AG04450 (cell line): Measurements from ENCODE around the gene PHC2. TPM values are rescaled to one million over a fixed set of nuclear protein-coding genes. Genes with fewer than 3 reads are reported as not detected.

Experiments used
- CTCF ChIA-PET: fragments of 300-600, 350-600 bp; formaldehyde crosslinking; extraction: SDS; loops from one replicate; lab custom pipeline; 2022; ENCODE audit warnings: antibody characterized with exemption, inconsistent platforms; lab: Charles Lee
- POLR2A ChIA-PET: fragments of 350-600 bp; formaldehyde crosslinking; extraction: SDS; loops from one replicate; lab custom pipeline; 2021; ENCODE audit warnings: antibody characterized with exemption, inconsistent platforms; lab: Yijun Ruan, JAX
- DNase-seq: peaks from one replicate; pipeline ENCODE4 v3.0.0-alpha.2; 2011; ENCODE audit warnings: low read depth, low spot score
- H3K27ac ChIP-seq: one replicate; pipeline ENCODE4 v1.5.1; 2012; ENCODE audit warnings: low read depth, low read length, control low read depth
- H3K27me3 ChIP-seq: one replicate; pipeline ENCODE4 v1.6.0; 2012; ENCODE audit warnings: low read length; ENCODE audit not compliant: control insufficient read depth, insufficient read depth
- H3K4me3 ChIP-seq: 2 replicates; pipeline ENCODE4 v1.5.1; 2011; ENCODE audit warnings: mild to moderate bottlenecking, low read depth, low read length, control low read depth
- H3K9me3 ChIP-seq: 2 replicates; pipeline ENCODE4 v1.5.1; 2012; ENCODE audit warnings: low read length; ENCODE audit not compliant: control insufficient read depth, insufficient read depth
- CTCF ChIP-seq: IDR thresholded peaks from 2 replicates; pipeline ENCODE4 v1.5.1; 2011; ENCODE audit warnings: low read depth, low read length, control low read depth, inconsistent platforms
- polyA plus RNA-seq: library from polyadenylated mRNA; depleted of rRNA; stranded (reverse); fragments of >200 nt; gene quantifications from 2 replicates; pipeline ENCODE4 v1.2.3, GENCODE V29; 2011

PHC2 gene
- polyA plus RNA-seq, 1 experiment = 47.1 TPM

- TF ChIP-seq CTCF = no peak
- no peak for DNase-seq
- Histone ChIP-seq H3K27ac (no peak overlapping the region), H3K9me3 (no peaks in the 10 kb centered on the region), H3K27me3 (no peaks in the 10 kb centered on the region), H3K4me3 (no peak overlapping the region)
- ChIA-PET POLR2A (no interaction called here), CTCF (interaction anchor here (1.1 kb wide), 1 partner anchor 88 kb away, joined by 3 read pairs; no protein-coding TSS in a partner anchor)
Measured at GRCh38 chr1:33382661-33383415, 48.1 kb downstream of the PHC2 start.

- no peak for DNase-seq
- TF ChIP-seq CTCF = no peak
- POLR2A ChIA-PET = no interaction called here
- CTCF ChIA-PET = interaction anchor here (0.6 to 1.1 kb wide), 2 partner anchors 87 to 230 kb away, joined by 3 read pairs; no protein-coding TSS in a partner anchor
- H3K4me3 ChIP-seq = no peak overlapping the region
- no peaks in the 10 kb centered on the region for H3K9me3 ChIP-seq
- H3K27ac ChIP-seq = no peak overlapping the region
- no peaks in the 10 kb centered on the region for H3K27me3 ChIP-seq
Measured at GRCh38 chr1:33381977-33382376, 48.9 kb downstream of the PHC2 start.

- POLR2A ChIA-PET = no interaction called here
Measured at GRCh38 chr1:33380811-33381210, 50.1 kb downstream of the PHC2 start.

GRCh38 chr1:33379631-33380354, 51.1 kb downstream of the PHC2 start:
- DNase-seq = no peak
- Histone ChIP-seq H3K4me3 (no peak overlapping the region), H3K9me3 (no peaks in the 10 kb centered on the region), H3K27me3 (no peaks in the 10 kb centered on the region), H3K27ac (no peak overlapping the region)
- CTCF ChIA-PET = interaction anchor here (0.9 to 1.7 kb wide), 4 partner anchors 10 to 84 kb away, joined by 3 to 5 read pairs (median 4); no protein-coding TSS in a partner anchor
- no peak for TF ChIP-seq CTCF
- POLR2A ChIA-PET = interaction anchor here (0.6 to 1.4 kb wide), 2 partner anchors 10 to 11 kb away, joined by 3 to 9 read pairs; no protein-coding TSS in a partner anchor

More at GRCh38 chr1:33380811-33381210, 50.1 kb downstream of the PHC2 start:
- CTCF ChIA-PET = interaction anchor here (0.9 to 1.4 kb wide), 3 partner anchors 11 to 16 kb away, joined by 3 to 4 read pairs (median 3); no protein-coding TSS in a partner anchor
- Histone ChIP-seq H3K27me3 (no peaks in the 10 kb centered on the region), H3K9me3 (no peaks in the 10 kb centered on the region), H3K27ac (no peak overlapping the region), H3K4me3 (no peak overlapping the region)
- DNase-seq = no peak
- no peak for TF ChIP-seq CTCF
